Lower leg skin (tissue), 4 donors: ENCODE measurements around the gene CCNK. TPM values are rescaled to one million over a fixed set of nuclear protein-coding genes. Genes with fewer than 3 reads are reported as not detected.

Experiments
- DNase-seq, 2 donors: peaks; one replicate each; pipeline ENCODE4 v3.0.0-alpha.2; 2019; ENCODE audit warnings: low spot score in 2 of 2
- H3K4me3 ChIP-seq: fragments of 200-600 bp; sonication (generic); 2 replicates; pipeline ENCODE4 v1.5.1; 2017; ENCODE audit warnings: mild to moderate bottlenecking, low read depth; ENCODE audit not compliant: poor library complexity, severe bottlenecking
- POLR2A ChIP-seq, 2 donors: fragments of 450-650 bp; IDR thresholded peaks; one replicate each; pipeline ENCODE4 v1.6.1; 2016 to 2017; ENCODE audit warnings: antibody characterized with exemption in 2 of 2, mild to moderate bottlenecking in 1 of 2, moderate library complexity in 1 of 2
- WGBS, 2 donors: methylation state at CpG; one replicate each; pipeline ENCODE4 v1.1.5; 2018; 5-methylcytosine and 5-hydroxymethylcytosine counted together
- intact Hi-C: fragments of 100-400 bp; cut with DNase I; formaldehyde crosslinking; loops from one replicate; pipeline ENCODE4 v1.15.0; 2023; ENCODE audit warnings: low total_unique reads
- total RNA-seq, 4 donors: library from RNA; depleted of rRNA; stranded (reverse); fragments of >200 nt; gene quantifications; one replicate each; pipeline ENCODE4 v1.1.0, GENCODE V29; 2016
- TF ChIP-seq, protein P1 (sequence below), 3 donors: fragments of 450-650 bp; IDR thresholded peaks; one replicate each; pipeline ENCODE4 v1.5.1; 2016; ENCODE audit warnings: antibody characterized with exemption in 3 of 3, mild to moderate bottlenecking in 3 of 3, moderate library complexity in 2 of 3

The CCNK gene
- total RNA-seq, 4 donors from 2014 or later, result 15.0 to 29.4 (median 25.3) TPM

DNA sequence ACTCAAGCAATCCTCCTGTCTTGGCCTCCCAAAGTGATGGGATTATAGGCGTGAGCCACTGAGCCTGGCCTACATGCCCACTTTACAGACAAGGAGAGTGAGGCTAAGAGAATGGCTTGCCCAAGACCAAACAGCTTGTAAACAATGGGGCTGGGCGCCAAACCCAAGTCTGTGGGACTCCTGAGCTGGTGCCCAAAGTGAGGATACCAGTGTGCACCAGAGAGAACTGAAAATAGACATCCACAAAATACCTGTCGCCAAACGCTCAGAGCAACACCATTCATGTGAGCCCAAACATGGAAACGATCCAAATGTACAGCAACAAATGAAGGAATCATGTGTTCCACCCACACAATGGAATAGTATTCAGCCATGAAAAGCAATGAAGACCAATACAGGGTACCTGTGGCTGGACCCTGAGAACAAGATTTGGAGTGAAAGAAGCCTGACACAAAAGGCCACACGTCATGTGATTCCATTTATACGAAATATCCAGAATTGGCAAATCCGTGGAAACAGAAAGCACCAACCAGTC lies 38.2 kb downstream of the CCNK start:
- DNase-seq, result no peak
- TF ChIP-seq, protein P1, sequence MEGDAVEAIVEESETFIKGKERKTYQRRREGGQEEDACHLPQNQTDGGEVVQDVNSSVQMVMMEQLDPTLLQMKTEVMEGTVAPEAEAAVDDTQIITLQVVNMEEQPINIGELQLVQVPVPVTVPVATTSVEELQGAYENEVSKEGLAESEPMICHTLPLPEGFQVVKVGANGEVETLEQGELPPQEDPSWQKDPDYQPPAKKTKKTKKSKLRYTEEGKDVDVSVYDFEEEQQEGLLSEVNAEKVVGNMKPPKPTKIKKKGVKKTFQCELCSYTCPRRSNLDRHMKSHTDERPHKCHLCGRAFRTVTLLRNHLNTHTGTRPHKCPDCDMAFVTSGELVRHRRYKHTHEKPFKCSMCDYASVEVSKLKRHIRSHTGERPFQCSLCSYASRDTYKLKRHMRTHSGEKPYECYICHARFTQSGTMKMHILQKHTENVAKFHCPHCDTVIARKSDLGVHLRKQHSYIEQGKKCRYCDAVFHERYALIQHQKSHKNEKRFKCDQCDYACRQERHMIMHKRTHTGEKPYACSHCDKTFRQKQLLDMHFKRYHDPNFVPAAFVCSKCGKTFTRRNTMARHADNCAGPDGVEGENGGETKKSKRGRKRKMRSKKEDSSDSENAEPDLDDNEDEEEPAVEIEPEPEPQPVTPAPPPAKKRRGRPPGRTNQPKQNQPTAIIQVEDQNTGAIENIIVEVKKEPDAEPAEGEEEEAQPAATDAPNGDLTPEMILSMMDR (IDR thresholded peaks at IDR 0.05), result no peak
- TF ChIP-seq POLR2A (IDR thresholded peaks at IDR 0.05), result no peak
- intact Hi-C loops, result loop anchor here (10.0 kb wide), 1 partner anchor 365 kb away; no protein-coding TSS in a partner anchor
- no peak overlapping the region for H3K4me3 ChIP-seq
- 88 to 90% methylated on average over 8 of the region's 8 CpGs for whole genome bisulfite sequencing, 2 donors

DNA sequence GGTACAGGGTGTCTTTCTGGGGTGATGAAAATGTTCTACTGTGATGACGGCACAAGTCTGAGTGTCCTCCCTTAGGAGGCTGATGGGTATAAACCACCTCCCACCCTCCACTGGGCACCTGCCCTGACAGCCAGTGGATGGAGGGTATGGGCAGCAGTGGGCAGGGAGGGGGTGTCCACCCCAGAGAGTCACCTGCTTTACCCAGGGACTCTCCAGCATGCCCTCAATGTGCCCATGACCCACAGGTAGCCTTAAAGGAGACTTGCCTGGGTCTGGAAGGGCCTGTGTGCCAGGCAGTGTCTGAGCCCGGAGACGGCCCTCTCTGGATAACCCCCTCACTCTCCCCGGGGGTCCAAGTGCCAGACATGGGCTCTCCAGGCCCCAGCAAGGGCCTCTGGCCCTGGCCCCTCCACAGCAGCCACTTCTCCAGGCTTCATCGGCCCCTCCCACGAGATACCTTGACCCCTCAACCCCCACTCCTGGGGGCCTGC lies 38.8 kb downstream of the CCNK start:
- TF ChIP-seq POLR2A (IDR thresholded peaks at IDR 0.05), result no peak
- TF ChIP-seq, protein P1 (IDR thresholded peaks at IDR 0.05), result no peak
- 83 to 93% methylated on average over 6 of the region's 6 CpGs for WGBS, 2 donors
- H3K4me3 ChIP-seq, result no peak overlapping the region
- intact Hi-C loops, result loop anchor here (2.0 to 10.0 kb wide), 2 partner anchors 109 to 365 kb away; no protein-coding TSS in a partner anchor
- no peak for DNase-seq

DNA sequence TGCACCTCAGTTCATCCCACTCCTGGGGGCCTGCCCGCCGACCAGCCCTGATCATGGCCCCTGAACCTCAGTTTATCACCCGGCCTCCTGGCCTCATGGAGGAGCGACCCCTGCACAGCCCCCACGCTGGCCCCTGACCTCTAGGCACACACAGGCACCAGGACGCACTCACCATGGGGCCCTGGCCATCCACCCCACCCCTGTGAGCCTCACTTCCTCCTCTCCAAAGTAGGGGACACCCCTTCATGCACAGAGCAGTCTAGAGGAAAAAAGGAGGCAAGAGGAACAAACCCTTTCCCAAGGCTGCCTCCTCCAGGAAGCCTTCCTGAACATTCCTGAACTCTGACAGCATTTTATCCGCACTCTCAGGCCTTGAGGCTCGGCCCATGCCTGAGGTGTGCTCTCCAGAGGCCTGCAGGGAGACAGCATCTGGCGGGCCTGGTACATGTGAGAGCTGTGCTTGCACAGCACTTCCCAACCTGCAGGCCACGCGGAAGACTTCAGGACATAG lies 39.4 kb downstream of the CCNK start:
- no peak for DNase-seq
- no peak for TF ChIP-seq POLR2A (IDR thresholded peaks at IDR 0.05)
- TF ChIP-seq, protein P1 (IDR thresholded peaks at IDR 0.05), result no peak
- intact Hi-C loops, result loop anchor here (2.0 kb wide), 1 partner anchor 108 kb away; no protein-coding TSS in a partner anchor
- H3K4me3 ChIP-seq, result no peak overlapping the region
- WGBS, 2 donors, result 90 to 97% methylated on average over 11 of the region's 11 CpGs

DNA sequence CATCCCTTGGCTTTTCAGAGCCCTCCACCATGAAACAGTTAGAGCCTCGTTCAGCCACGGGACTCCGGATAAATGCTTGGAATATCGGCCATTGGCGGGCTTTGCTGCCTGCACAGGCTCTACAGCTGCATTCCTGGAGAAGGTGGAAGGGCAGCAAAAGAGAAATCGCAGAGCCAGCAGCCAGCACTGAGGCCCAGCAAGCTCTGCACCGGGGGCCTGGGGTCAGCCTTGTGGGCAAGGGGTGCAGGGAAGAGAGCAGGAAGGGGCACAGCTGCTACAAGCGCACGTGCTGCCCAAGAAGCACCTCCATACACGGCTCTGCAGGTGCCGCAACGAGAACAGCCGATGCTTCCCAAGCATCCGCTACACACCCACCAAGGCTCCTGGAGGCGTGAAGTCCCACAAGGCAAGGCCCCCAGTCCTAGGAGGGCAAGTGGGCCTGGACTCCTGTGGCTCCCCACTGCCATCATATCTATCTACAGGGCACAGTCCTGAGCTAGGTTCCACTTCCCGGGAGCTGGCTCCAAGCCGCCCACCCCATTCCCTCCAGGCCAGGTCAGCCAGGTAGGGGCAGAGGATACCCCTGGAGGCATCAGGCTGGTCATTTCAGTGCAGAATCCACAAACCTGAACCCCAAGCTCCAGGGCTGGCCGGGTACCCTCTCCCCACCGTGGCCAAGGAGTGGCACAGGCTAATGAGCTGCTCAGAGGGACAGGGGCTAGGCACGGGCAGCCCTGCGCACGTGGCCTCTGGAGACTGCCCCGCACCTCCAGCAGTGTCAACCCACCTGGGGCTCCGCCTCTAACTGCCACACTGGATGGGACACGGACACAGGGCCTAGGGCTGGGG lies 40.2 kb downstream of the CCNK start:
- no peak overlapping the region for H3K4me3 ChIP-seq
- no peak for DNase-seq
- intact Hi-C loops, result loop anchor here (2.0 kb wide), 1 partner anchor 107 kb away; no protein-coding TSS in a partner anchor
- TF ChIP-seq, protein P1 (IDR thresholded peaks at IDR 0.05), result no peak
- TF ChIP-seq POLR2A (IDR thresholded peaks at IDR 0.05), result no peak
- 90 to 93% methylated on average over 17 to 18 of the region's 25 CpGs for WGBS, 2 donors

DNA sequence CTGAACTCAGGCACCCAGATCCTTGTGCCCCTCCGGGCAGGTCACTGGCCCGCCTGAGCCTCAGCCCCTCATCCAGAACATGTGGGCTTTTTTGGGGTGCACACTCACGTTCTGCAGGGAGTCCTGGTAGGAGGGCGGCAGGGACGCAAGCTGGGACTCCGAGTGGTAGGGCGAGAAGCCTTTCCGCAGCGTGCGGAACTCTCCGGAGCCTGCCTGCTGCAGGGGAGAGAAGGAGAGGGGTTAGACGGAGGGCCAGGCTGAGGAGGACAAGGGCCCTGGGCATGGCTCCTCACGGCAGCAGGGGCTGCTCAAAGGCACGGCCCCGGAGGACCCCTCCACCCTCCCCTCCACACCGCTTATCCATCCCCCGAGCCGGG lies 40.8 kb downstream of the CCNK start:
- 86 to 87% methylated on average over 16 of the region's 18 CpGs for WGBS, 2 donors
- DNase-seq, result no peak
- no peak overlapping the region for H3K4me3 ChIP-seq
- TF ChIP-seq POLR2A (IDR thresholded peaks at IDR 0.05), result no peak
- TF ChIP-seq, protein P1 (IDR thresholded peaks at IDR 0.05), result no peak
- intact Hi-C loops, result no loop called here
